Lung (tissue), 12 donors: ENCODE measurements around the gene UBN2. TPM values are rescaled to one million over a fixed set of nuclear protein-coding genes. Genes with fewer than 3 reads are reported as not detected.

ENCODE experiments used
- ATAC-seq: fragments of 200-7000 bp; cut with Tn5 transposase; one replicate; pipeline ENCODE4 v1.9.1; 2020; ENCODE audit warnings: moderate number of reproducible peaks; ENCODE audit not compliant: insufficient read depth, low FRiP score
- DNase-seq, 3 donors: peaks; one replicate each; pipeline ENCODE4 v3.0.0-alpha.2; 2013 to 2017
- H3K27ac ChIP-seq, 2 donors: one replicate each; pipeline ENCODE4 v1.5.1; 2013; ENCODE audit warnings: mild to moderate bottlenecking in 2 of 2, moderate library complexity in 2 of 2, control low read depth in 1 of 2, inconsistent platforms in 1 of 2, low read depth in 1 of 2, low read length in 1 of 2
- H3K27me3 ChIP-seq, 3 donors: one replicate each; pipeline ENCODE4 v1.5.1; 2013; ENCODE audit warnings: low read length in 2 of 3; ENCODE audit not compliant: control insufficient read depth in 3 of 3, insufficient read depth in 3 of 3
- H3K36me3 ChIP-seq, 4 donors: one replicate each; pipeline ENCODE4 v1.5.1; 2013; ENCODE audit warnings: low read length in 4 of 4, mild to moderate bottlenecking in 1 of 4, moderate library complexity in 1 of 4; ENCODE audit not compliant: control insufficient read depth in 4 of 4, insufficient read depth in 4 of 4
- H3K4me1 ChIP-seq, 5 donors: one replicate each; pipeline ENCODE4 v1.5.1; 2013; ENCODE audit warnings: low read length in 5 of 5, mild to moderate bottlenecking in 2 of 5, moderate library complexity in 1 of 5; ENCODE audit not compliant: control insufficient read depth in 5 of 5, insufficient read depth in 5 of 5
- H3K4me3 ChIP-seq: one replicate; pipeline ENCODE4 v1.5.1; 2013; ENCODE audit warnings: mild to moderate bottlenecking, control low read depth, moderate library complexity
- H3K9ac ChIP-seq, 2 donors: one replicate each; pipeline ENCODE4 v1.5.1; 2013; ENCODE audit warnings: low read length in 2 of 2, control low read depth in 1 of 2; ENCODE audit not compliant: insufficient read depth in 1 of 2
- H3K9me3 ChIP-seq, 4 donors: one replicate each; pipeline ENCODE4 v1.5.1; 2013; ENCODE audit warnings: low read length in 3 of 4, mild to moderate bottlenecking in 1 of 4, moderate library complexity in 1 of 4; ENCODE audit not compliant: control insufficient read depth in 4 of 4, insufficient read depth in 3 of 4
- WGBS, 2 donors: extraction: QIAGEN DNeasy Blood & Tissue Kit; methylation state at CpG; one replicate each; pipeline ENCODE4 v1.1.7; 2013; 5-methylcytosine and 5-hydroxymethylcytosine counted together
- polyA plus RNA-seq, 2 donors: library from polyadenylated mRNA; stranded (reverse); fragments of 200-250 nt; gene quantifications; one replicate each; pipeline ENCODE4 v1.2.1, GENCODE V29; 2013
- total RNA-seq, 2 donors: library from RNA; depleted of rRNA in 1 of 2; stranded (reverse); fragments of >200 nt in 1 of 2; gene quantifications; one replicate each; pipeline ENCODE4 v1.2.1, GENCODE V29; 2014 to 2021
- TF ChIP-seq, protein P1 (sequence below): IDR thresholded peaks from 2 replicates; pipeline ENCODE4 v1.5.1; 2012; ENCODE audit warnings: mild to moderate bottlenecking; ENCODE audit errors: control extremely low read depth, extremely low read depth
- donor health status: control.
- donor health status: control.
- donor health status: Bipolar disorder and iron deficiency.
- donor health status: healthy.
- donor health status: DM: yes; HTN: yes; CAD: no.

UBN2 gene
- total and polyA plus RNA-seq, 4 donors = 1.7 to 29.8 (median 9.2) TPM

- TF ChIP-seq, protein P1, sequence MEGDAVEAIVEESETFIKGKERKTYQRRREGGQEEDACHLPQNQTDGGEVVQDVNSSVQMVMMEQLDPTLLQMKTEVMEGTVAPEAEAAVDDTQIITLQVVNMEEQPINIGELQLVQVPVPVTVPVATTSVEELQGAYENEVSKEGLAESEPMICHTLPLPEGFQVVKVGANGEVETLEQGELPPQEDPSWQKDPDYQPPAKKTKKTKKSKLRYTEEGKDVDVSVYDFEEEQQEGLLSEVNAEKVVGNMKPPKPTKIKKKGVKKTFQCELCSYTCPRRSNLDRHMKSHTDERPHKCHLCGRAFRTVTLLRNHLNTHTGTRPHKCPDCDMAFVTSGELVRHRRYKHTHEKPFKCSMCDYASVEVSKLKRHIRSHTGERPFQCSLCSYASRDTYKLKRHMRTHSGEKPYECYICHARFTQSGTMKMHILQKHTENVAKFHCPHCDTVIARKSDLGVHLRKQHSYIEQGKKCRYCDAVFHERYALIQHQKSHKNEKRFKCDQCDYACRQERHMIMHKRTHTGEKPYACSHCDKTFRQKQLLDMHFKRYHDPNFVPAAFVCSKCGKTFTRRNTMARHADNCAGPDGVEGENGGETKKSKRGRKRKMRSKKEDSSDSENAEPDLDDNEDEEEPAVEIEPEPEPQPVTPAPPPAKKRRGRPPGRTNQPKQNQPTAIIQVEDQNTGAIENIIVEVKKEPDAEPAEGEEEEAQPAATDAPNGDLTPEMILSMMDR = no peak
- ATAC-seq = peak; percentile 25
- H3K4me3 ChIP-seq = peak overlapping the region; percentile 77
- WGBS, 2 donors = 1% methylated on average over 80 to 101 of the region's 101 CpGs
- H3K27me3 ChIP-seq = no peaks in the 10 kb centered on the region
- peak overlapping the region; percentile 81 to 84 for H3K27ac ChIP-seq
- H3K4me1 ChIP-seq = peaks cover 0 to 20% (median 0%) of the 10 kb centered on the region in 5 donors
- peak; percentile 35 to 42 (median 36) for DNase-seq
- no peaks in the 10 kb centered on the region for H3K9me3 ChIP-seq
- H3K9ac ChIP-seq = peak overlapping the region; percentile 75 to 84
- H3K36me3 ChIP-seq = peaks cover 0 to 3% (median 0%) of the 10 kb centered on the region in 4 donors
Observed at GRCh38 chr7:139231513-139232376, 708 bp downstream of the UBN2 start.

- DNase-seq (no peak), ATAC-seq (no peak)
- Histone ChIP-seq H3K4me1 (peaks cover 0 to 20% (median 0%) of the 10 kb centered on the region in 5 donors), H3K9me3 (no peaks in the 10 kb centered on the region), H3K4me3 (peak overlapping the region; percentile 77), H3K27ac (peak overlapping the region in 1 of 2 donors; percentile 84), H3K36me3 (peaks cover 0 to 4% (median 3%) of the 10 kb centered on the region in 4 donors), H3K27me3 (no peaks in the 10 kb centered on the region), H3K9ac (peak overlapping the region; percentile 8 to 84)
- TF ChIP-seq, protein P1 = no peak
- 4 to 5% methylated on average over 8 of the region's 8 CpGs for WGBS, 2 donors
Observed at GRCh38 chr7:139232377-139232717, 1.3 kb downstream of the UBN2 start.

GRCh38 chr7:139232904-139233303 lies 1.9 kb downstream of the UBN2 start:
- TF ChIP-seq, protein P1 = no peak
- H3K9me3 ChIP-seq = no peaks in the 10 kb centered on the region
- H3K4me1 ChIP-seq = peaks cover 0 to 20% (median 0%) of the 10 kb centered on the region in 5 donors
- no peak overlapping the region for H3K4me3 ChIP-seq
- peaks cover 2 to 9% (median 8%) of the 10 kb centered on the region in 4 donors for H3K36me3 ChIP-seq
- peak overlapping the region in 1 of 2 donors; percentile 26 for H3K9ac ChIP-seq
- ATAC-seq = no peak
- H3K27ac ChIP-seq = no peak overlapping the region
- WGBS, 2 donors = 43% methylated on average over 2 of the region's 2 CpGs
- DNase-seq = peak in 1 of 3 donors; percentile 4
- no peaks in the 10 kb centered on the region for H3K27me3 ChIP-seq
